ENCODE results near the gene TRPM2.

TRPM2 gene

DNA sequence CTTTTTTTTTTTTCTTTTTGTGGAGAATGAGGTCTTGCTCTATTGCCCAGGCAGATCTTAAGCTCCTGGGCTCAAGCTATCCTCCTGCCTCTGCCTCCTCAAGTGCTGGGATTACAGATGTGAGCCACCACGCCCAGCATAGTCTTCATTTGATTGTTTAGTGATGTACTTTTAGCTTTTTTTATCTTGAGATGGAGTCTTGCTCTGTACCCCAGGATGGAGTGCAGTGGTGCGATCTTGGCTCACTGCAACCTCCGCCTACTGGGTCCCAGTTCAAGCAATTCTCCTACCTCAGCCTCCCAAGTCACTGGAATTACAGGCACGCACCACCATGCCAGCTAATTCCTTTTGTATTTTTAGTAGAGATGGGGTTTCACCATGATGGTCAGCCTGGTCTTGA is 77.9 kb downstream of the TRPM2 start:
- no peak for DNase-seq (ENCODE audit: low spot score)

- no peak for DNase-seq (ENCODE audit: low spot score)
These were observed 79.7 kb downstream of the TRPM2 start for GRCh38 chr21:44432841-44433790.

GRCh38 chr21:44433791-44434567 is 80.6 kb downstream of the TRPM2 start:
- DNase-seq (ENCODE audit: low spot score), result no peak

- no peak for DNase-seq (ENCODE audit: low spot score)
These were observed 81.1 kb downstream of the TRPM2 start for GRCh38 chr21:44434568-44434925.

DNA sequence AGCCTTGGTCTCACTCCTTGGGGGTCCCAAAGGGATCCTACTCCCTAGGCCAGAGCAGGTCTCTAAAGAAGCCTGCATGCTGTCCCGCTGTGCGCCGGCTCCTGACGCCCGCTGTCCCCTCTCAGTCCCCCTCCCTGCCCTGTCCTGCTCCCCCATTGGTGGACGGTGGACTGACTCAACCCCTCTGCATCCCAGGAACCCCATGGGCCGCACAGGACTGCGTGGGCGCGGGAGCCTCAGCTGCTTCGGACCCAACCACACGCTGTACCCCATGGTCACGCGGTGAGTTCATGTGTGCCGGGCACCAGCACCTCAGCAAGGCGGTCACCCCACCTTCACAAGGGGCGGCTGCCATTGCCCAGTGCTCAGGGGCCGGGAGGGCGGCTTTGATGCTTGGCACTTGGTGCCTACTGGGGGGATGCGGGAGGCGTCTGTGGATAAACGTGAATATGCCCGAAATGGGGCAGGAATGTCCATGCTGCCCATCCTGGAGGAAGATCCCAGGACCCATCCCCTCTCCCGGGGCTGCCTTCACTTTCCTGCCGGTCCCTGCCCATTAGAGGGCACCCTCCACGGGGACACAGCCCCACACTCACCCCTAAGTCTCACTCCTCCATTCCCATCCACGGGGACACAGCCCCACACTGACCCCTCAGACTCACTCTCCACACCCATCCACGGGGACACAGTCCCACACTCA is 81.7 kb downstream of the TRPM2 start:
- DNase-seq (ENCODE audit: low spot score), result no peak

DNA sequence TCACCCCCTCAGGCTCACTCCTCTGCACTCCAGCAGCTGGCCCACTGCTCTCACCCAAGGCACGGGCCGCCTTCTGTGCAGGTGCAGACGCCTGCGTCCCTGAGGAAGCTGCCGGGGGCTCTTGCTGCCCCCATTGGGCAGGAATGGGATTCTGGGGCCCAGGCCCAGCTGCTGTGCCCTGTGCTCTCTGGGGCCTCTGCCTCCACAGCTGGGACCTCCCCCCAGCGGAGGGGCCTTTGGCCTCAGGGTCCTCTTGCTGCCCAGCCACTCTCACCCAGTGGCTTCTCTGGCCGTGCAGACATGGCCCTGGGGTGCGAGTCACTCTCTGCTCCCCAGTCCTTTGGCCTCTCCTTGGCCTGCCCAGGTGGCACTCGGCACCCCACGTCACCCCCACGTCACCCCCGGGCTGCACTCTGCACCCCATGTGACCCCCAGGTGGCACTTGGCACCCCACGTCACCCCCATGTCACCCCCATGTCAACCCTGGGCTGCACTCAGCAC is 82.7 kb downstream of the TRPM2 start:
- no peak for DNase-seq (ENCODE audit: low spot score)

GRCh38 chr21:44436958-44437357 is 83.5 kb downstream of the TRPM2 start:
- no peak for DNase-seq (ENCODE audit: low spot score)

GRCh38 chr21:44437371-44437695 is 83.9 kb downstream of the TRPM2 start:
- DNase-seq (ENCODE audit: low spot score), result no peak

GRCh38 chr21:44437696-44438431 is 84.4 kb downstream of the TRPM2 start:
- no peak for DNase-seq (ENCODE audit: low spot score)

DNA sequence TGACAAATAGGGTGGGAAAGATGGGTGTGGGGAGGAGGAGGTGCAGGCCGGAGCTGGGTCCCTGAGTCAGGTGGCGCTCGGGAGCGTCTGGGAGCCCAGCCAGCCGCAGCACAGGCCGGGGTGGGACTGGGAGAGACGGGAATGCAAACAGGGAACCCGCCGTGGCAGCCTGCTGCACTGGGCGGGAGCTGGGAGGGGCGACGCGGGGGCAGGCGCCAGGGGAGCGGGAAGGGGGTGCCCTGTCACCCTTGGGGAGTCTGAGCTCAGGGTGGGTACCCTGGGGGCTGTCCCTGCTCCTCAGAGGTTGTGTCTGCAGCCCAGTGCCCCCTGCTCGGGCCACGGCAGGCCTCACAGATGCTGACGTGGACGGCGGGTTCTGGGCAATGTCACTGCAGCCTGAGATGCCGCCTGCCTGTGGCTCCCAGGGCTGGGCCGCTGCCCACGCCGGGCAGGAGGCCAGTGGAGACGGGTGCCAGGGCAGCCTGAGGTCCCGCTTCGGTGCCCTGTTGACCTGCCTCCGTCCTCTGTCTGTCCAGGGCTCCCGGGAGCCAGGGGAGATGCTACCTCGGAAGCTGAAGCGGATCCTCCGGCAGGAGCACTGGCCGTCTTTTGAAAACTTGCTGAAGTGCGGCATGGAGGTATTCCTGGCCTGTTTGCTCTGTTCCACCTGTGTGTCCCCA is 85.2 kb downstream of the TRPM2 start:
- no peak for DNase-seq (ENCODE audit: low spot score)

- DNase-seq (ENCODE audit: low spot score), result no peak
These were observed 85.8 kb downstream of the TRPM2 start for GRCh38 chr21:44439211-44439600.

DNA sequence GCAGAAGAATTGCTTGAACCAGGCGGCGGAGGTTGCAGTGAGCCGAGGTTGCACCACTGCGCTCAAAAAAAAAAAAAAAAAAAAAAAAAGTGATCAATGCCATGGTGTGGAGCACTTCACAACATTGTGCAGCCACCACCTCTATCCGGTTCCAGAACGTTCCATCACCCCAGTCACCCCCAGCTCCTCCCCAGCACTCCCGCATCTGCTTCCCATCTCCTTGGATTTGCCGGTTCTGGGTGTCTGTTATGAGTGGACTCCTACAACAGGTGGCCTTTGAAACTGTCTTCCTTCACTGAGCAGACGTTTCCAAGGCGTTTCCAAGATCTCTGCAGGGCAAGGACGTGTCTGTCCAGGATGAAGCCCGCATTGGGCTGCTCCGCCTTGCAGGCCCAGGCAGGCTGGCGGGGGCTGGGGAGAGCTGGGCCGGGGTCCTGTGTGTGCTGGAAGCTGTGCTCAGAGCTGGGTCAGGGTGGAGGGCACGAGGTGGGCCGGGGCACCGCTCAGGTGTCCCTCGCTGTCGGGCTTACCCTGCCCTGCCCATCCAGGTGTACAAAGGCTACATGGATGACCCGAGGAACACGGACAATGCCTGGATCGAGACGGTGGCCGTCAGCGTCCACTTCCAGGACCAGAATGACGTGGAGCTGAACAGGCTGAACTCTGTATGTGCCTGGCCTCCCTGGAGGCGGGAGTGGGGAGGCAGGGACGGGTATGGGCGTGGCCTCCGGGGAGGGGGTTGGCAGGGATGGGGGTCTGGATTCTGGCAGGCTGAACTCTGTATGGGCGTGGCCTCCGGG is 87.0 kb downstream of the TRPM2 start:
- DNase-seq (ENCODE audit: low spot score), result no peak

DNA sequence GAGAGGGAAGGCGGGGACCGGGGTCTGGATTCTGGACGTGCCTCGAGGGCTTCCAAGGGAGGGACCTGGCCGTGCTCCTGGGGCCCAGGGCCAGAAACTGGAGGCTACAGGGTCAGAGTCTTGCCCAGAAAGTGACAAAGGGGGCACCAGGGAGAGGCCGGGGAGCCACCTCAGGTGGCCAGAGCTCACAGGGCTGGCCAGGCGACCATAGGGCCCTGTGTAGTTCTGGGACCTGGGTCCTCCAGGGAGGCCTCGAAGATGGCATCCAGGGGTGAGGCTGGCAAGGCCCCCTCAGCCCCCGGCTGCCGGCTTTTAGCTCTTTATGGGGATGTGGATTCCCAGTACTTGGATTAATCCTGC is 87.6 kb downstream of the TRPM2 start:
- DNase-seq (ENCODE audit: low spot score), result no peak

GRCh38 chr21:44441581-44442265 is 88.3 kb downstream of the TRPM2 start:
- no peak for DNase-seq (ENCODE audit: low spot score)

DNA sequence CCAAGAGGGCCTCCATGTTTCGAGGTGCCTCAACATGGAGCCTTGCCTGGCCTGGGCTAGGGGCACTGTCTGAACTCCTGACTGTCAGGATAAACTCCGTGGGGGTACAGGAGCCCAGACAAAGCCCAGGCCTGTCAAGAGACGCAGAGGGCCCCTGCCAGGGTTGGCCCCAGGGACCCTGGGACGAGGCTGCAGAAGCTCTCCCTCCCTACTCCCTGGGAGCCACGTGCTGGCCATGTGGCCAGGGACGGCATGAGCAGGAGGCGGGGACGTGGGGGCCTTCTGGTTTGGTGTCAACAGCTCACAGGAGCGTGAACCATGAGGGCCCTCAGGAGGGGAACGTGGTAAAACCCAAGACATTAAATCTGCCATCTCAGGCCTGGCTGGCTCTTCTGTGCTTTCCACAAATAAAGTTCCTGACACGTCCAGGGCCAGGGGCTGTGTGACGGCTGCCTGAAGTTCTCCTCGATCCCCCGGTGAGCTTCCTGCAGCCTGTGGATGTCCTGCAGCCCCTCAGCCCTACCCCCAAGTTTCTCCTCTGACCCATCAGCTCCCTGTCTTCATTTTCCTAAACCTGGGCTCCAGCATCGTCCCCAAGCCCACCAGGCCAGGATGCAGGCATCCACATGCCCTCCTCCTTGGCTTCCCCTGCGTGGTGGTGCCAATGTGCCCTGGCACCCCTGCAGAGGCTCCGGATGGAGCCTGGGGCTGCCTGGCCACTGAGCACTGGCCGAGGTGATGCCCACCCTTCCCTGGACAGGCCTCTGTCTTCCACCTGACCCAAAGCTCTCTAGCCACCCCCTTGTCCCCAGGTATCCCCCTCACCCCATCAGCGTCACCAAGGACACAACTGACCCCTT is 89.1 kb downstream of the TRPM2 start:
- DNase-seq (ENCODE audit: low spot score), result no peak

DNA sequence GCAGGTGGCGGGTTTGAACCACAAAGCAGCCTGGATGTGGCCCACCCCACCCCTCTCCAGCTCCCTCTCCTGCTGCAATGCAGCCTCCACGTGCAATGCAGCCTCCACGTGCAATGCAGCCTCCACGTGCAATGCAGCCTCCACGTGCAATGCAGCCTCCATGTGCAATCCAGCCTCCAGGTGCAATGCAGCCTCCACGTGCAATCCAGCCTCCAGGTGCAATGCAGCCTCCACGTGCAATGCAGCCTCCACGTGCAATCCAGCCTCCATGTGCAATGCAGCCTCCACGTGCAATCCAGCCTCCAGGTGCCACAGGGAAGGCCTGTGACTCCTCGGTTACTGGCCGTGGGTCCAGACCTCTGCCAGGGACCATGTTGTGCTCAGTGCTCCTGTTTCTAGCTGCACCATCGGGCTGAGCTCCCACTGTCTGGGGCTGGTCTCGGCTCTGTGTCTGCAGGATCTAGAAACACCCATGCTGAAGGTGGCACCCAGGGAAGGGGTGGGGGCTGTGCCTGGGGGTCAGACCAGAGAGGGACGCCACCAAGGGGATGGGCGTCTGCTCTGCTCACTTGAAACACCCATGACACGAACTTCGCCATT is 90.0 kb downstream of the TRPM2 start:
- DNase-seq (ENCODE audit: low spot score), result no peak

- no peak for DNase-seq (ENCODE audit: low spot score)
These were observed 90.5 kb downstream of the TRPM2 start for GRCh38 chr21:44443891-44444285.

GRCh38 chr21:44444286-44444931 is 91.0 kb downstream of the TRPM2 start:
- no peak for DNase-seq (ENCODE audit: low spot score)
